Stimulated activated CD8-positive, alpha-beta memory T cell treated with anti-CD3 and anti-CD28 coated beads, Interleukin-4, amount 100 ng/mL, for 24 hours (primary cell): ENCODE data around the gene EDEM2.
"Not testable (repeated sequence)": the region's sequence is repeated elsewhere in the genome, so short reads cannot be mapped to it uniquely, and the experiment has no call there.

Experiments used
- DNase-seq: peaks from one replicate; pipeline ENCODE4 v3.0.0-alpha.2; 2020; ENCODE audit warnings: low read depth

Gene EDEM2

DNA sequence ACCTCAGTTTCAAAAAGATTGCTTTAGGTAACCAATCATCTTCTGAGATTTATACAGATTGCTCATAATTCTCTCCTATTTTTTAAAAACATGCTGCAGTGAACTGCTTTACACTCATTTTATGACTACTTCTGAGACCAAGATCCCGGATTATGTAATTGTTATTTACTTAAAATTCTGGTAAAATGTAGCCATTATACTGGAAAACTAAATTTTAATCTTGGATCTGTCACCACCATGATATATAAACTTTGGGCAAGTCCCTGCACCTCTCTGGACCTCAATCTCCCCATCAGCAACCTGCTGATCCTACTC is 24.3 kb upstream of the EDEM2 start:
- DNase-seq: no peak

DNA sequence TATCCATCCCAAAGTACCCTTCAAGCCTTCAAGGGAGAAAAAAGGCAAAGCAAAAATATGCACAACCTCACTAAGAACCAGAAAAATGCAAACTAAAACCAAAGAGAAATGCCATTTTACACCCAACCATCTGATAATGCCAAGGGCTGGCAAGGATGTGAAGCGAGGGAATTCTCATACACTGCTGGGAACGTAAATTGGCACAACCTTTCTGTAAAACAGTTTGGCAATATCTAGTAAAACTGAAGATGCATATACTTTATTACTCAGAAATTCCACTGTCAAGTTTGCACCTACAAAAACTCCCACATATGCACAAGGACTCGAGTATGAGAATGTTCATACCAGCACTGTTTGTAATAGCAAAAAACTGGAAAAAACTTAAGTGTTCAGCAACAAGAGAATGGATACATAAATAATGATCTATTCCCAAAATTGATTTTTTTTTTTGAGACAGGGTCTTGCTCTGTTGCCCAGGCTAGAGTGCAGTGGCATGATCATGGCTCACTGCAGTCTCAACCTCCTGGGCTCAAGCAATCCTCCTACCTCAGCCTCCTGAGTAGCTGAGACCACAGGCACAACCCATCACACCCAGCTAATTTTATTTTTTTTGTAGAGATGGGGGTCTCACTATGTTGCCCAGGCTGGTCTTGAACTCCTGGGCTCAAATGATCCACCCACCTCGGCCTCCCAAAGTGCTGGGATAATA is 21.7 kb upstream of the EDEM2 start:
- not testable (repeated sequence) for DNase-seq

- no peak for DNase-seq
Observed at GRCh38 chr20:35167787-35168186, 20.7 kb upstream of the EDEM2 start.

DNA sequence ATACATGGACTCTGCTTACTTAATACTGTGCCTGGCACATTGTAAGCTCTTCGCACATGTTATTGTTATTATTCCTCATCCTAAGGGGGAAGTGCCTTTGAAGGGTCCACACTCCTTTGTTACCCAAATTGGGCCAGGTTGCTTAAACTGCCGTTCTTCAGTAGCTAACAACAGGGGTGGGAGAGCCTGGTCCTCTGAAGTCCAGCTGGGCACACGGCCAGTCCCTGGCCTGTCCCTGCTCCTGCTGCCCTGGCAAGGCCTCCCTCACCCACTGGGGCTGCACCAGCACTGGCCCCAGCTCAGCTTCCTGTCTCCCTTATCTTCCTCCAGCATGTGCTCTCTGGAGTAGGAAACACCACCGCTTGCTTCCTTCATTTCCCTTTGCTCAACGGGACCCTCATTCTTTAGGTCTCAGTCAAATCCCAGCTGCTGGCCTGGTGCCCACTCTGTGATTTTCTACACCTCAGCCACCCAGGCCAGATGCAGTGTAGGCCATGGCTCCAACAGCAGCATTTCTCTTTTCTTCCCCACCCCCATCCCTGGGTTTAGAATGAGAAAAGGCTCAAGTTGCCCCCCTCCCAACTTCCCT is 19.2 kb upstream of the EDEM2 start:
- DNase-seq: no peak

GRCh38 chr20:35165221-35166185 is 18.4 kb upstream of the EDEM2 start:
- DNase-seq: no peak

- DNase-seq: not testable (repeated sequence)
Observed at GRCh38 chr20:35164531-35164930, 17.4 kb upstream of the EDEM2 start.

DNA sequence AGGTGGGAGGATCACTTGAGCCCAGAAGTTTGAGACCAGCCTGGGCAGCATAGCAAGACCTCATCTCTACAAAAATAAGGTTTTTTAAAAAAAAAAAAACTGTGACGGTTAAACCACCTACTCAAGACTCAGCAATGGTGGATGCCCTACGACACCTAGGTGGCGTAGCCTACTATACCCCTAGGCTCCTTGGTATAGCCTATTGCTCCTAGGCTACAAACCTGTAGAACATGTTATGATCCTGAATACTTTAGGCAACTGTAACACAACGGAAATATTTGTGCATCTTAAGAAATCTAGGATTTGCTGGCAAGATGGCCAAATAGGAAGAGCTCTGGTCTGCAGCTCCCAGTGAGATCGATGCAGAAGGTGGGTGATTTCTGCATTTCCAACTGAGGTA is 13.2 kb upstream of the EDEM2 start:
- DNase-seq: not testable (repeated sequence)

- DNase-seq: no peak
Observed at GRCh38 chr20:35156978-35157377, 9.8 kb upstream of the EDEM2 start.

DNA sequence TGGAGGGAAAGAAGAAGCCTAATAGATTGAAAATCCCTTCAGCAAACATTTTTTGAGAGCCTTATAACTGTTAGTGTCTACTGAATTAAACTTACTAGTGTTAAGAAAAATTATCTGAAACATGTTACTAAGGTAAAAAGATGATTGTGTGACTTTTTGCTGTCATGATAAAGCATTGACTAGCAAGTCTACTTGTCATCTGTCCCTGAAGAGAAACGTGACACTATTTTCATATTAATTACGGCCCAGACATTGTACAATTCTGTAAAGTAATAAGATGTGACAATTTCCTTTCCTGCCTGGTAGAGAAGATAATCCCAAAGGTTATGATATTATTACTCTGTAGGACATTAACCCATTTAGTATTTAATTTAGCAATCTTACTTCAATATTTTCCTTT is 8.8 kb upstream of the EDEM2 start:
- no peak for DNase-seq

DNA sequence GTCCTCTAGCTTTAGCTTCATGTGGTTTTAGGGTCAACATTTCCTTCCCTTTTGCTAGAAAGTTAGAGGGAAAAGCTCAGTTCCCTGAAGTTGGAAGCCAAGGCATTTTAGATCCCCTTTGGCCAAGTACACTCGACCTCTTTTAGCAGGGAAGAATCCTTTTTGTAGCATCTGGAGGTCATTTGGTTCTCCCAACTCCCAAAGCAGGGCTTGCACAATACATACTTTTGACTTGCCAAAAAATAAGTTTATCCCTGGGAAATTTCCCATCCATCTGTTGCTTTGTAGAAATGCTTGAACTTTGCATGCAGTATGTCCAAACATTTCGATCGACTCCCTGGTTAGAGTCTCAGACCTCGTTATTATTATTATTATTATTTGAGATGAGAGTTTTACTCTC is 4.6 kb upstream of the EDEM2 start:
- DNase-seq: no peak

- DNase-seq: no peak
Observed at GRCh38 chr20:35150846-35151579, 3.9 kb upstream of the EDEM2 start.

GRCh38 chr20:35147575-35148071 is 487 bp upstream of the EDEM2 start:
- not testable (repeated sequence) for DNase-seq

GRCh38 chr20:35146299-35146919 is 727 bp downstream of the EDEM2 start:
- DNase-seq: no peak

DNA sequence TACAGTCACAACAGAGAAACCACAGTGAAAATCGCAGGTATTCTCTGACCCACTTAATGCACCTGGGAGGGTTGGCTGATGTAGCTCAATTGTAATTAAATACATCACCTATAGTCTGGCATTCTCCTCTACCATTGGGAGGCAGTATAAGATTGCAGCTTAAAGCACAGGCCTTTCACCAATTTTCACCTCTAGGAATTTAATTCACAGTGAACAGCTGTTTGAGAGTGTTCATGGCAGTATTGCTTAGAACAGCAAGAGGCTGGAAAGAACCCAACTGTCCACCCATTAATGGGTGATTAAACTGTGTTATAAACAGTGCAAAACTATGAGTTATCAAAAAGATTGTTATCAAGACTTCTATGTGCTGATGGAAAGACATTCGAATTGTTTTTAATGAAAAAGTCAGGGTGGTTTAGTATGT is 2.0 kb downstream of the EDEM2 start:
- DNase-seq: no peak

- no peak for DNase-seq
Observed at GRCh38 chr20:35144694-35145093, 2.4 kb downstream of the EDEM2 start.

DNA sequence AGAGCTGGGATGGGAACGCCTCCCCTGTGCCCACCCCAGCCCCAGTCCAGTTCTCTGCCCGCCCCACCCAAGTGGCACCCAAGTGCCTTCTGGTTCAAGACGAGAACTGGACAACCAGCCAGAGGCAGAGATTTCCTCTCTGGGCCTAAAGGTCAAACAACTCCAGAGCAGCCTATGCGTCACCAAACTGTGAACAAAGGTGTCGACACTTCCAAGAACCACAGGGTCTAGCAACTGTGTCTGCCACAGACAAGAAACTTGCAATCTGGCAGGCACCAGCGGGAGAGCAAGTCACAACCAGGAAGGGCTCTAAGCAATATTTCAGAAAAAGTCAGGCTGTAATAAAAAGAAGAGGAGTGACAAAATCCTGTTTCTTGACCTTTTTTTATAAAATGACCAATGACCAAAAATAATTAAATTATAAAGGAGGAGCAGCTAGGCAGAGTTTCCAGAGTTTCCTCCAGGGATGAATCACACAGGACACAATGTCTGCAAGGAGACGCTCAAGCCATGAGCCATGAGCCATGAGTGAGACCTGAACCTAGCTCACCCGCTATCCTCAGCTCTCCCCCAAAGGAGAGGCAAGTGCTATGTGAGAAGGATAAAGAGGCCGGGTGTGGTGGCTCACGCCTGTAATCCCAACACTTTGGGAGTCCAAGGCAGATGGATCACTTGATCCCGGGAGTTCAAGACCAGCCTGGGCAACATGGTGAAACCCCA is 11.1 kb downstream of the EDEM2 start:
- DNase-seq: no peak

DNA sequence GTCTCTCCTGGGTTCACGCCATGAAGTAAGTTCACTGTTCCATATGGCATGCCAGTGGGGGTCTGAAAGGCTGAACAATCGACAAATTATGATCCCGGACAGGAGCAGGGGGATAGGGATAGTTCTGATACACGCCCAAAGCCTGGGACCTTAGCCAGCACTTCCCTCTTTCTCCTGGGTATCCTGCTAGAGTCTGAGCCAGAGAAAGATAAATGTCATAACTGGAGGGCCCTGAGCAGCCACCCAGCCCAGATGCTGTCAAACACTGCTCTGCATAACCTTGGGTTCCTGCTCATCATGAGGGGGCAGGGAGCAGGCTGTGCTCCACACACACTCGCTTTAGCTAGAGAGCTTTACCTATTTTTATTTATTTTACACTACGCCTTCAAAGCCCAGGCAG is 12.3 kb downstream of the EDEM2 start:
- no peak for DNase-seq

- DNase-seq: no peak
Observed at GRCh38 chr20:35134472-35134871, 12.7 kb downstream of the EDEM2 start.

DNA sequence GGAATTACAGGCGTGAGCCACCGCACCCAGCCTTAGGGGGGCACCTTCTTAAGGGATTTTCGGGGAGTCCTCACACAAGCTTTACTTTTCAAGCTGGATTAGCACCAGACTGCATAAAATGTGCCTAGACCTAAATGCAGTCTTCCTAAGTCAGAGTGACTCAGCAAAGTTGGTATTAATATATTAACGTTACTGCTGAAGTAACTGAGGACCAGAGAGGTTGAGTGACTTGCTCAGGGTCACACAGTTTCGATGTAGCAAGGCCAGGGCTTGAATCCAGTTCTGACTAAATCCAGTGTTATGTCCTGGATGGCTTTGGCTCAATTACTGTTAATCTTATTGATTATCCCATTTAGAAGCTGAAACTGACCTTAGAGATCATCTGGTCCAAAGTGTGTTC is 13.4 kb downstream of the EDEM2 start:
- DNase-seq: no peak

DNA sequence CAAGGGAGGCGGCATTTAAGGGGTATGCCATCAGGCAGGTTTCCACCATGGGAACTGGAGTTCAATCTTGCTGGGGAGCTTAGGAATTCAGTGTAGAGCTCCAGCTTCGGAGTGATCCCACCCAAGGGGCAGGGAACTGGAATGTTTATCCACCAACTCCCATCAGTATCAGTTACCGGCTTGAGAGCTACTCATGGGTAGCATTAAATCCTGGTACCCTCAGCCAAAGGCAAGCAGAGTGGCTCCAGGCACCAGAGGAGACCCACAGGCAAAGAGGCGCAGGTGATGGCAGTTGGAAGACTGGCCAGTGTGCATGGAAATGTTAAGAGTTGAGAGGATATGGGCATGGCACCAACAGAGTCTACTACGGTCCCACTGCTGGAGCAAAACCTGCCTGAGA is 14.1 kb downstream of the EDEM2 start:
- no peak for DNase-seq

DNA sequence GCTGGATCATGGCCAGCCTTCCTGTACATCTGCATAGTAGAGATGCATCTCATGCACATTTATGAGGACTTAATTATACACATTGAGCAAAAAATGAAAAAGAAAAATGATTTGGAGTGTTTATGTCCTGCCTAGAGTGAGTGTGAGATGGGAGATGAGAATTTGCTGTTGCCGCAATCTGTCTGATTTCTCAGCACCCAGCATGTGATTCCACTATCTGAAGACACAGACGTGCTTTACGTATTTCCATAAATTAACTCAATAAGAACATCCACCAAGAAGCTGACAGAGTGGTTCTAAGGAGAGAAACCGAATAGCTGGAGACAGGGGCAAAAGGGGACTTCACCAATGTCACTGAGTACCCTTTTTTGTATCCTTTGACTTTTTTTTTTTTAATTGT is 15.2 kb downstream of the EDEM2 start:
- DNase-seq: no peak
